Natural killer cell (primary cell): ENCODE data around the gene NLGN4Y. TPM values are rescaled to one million over a fixed set of nuclear protein-coding genes. Genes with fewer than 3 reads are reported as not detected.

ENCODE experiments used
- ATAC-seq, 3 donors: fragments of 150-1000 bp in 2 of 3; fragments of 200-7000 bp in 1 of 3; cut with Tn5 transposase; 1 replicate in 1 of 3; 2 replicates in 2 of 3; pipeline ENCODE4 v1.10.0; 2021; ENCODE audit warnings: mild to moderate bottlenecking in 2 of 3, moderate library complexity in 2 of 3
- DNase-seq, 2 donors: peaks; one replicate each; pipeline versions ENCODE4 v3.0.0 to v3.0.0-alpha.2; 2013 to 2021; ENCODE audit warnings: mixed read lengths in 1 of 2
- H3K27ac ChIP-seq: one replicate; pipeline ENCODE4 v1.5.1; 2013; ENCODE audit warnings: mild to moderate bottlenecking, low read length
- H3K27me3 ChIP-seq: one replicate; pipeline ENCODE4 v1.6.1; 2013; ENCODE audit warnings: low read length; ENCODE audit not compliant: control insufficient read depth, insufficient read depth
- H3K36me3 ChIP-seq: one replicate; pipeline ENCODE4 v1.6.1; 2013; ENCODE audit warnings: low read length; ENCODE audit not compliant: control insufficient read depth, insufficient read depth
- H3K4me1 ChIP-seq: one replicate; pipeline ENCODE4 v1.6.1; 2013; ENCODE audit warnings: low read length; ENCODE audit not compliant: control insufficient read depth, insufficient read depth
- H3K4me3 ChIP-seq: one replicate; pipeline ENCODE4 v1.5.1; 2013; ENCODE audit warnings: low read length
- H3K9me3 ChIP-seq: one replicate; pipeline ENCODE4 v1.6.1; 2013; ENCODE audit warnings: low read length; ENCODE audit not compliant: control insufficient read depth, insufficient read depth
- H3K27ac Mint-ChIP-seq, 2 donors: one replicate each; pipeline ENCODE4 v1.8.0; 2022; ENCODE audit warnings: mild to moderate bottlenecking in 2 of 2, mixed read lengths in 2 of 2, moderate library complexity in 1 of 2
- H3K27me3 Mint-ChIP-seq, 2 donors: one replicate each; pipeline ENCODE4 v1.8.0; 2022; ENCODE audit warnings: low read depth in 2 of 2, mixed read lengths in 2 of 2
- H3K36me3 Mint-ChIP-seq: one replicate; pipeline ENCODE4 v1.8.0; 2022; ENCODE audit warnings: mixed read lengths
- H3K4me1 Mint-ChIP-seq, 2 donors: one replicate each; pipeline ENCODE4 v1.8.0; 2022; ENCODE audit warnings: mixed read lengths in 2 of 2
- H3K4me3 Mint-ChIP-seq: one replicate; pipeline ENCODE4 v1.8.0; 2022; ENCODE audit warnings: mild to moderate bottlenecking, moderate library complexity, mixed read lengths
- H3K9me3 Mint-ChIP-seq, 2 donors: one replicate each; pipeline ENCODE4 v1.8.0; 2022; ENCODE audit warnings: mixed read lengths in 2 of 2
- WGBS: methylation state at CpG from one replicate; pipeline ENCODE4 v1.1.7; 2013; ENCODE audit warnings: missing lambda C conversion rate; ENCODE audit not compliant: insufficient coverage; 5-methylcytosine and 5-hydroxymethylcytosine counted together
- intact Hi-C: fragments of 100-400 bp; cut with micrococcal nuclease; formaldehyde crosslinking; loops from one replicate; pipeline ENCODE4 v1.14.2; 2022
- total RNA-seq, 4 donors: library from RNA; stranded (reverse); fragments of 120-200 nt in 1 of 4; gene quantifications; one replicate each; pipeline versions ENCODE4 v1.2.3 to v1.2.4, GENCODE V29; 2013 to 2022
- TF ChIP-seq, protein P1 (sequence below): fragments of 200-600 bp; IDR thresholded peaks from one replicate; pipeline ENCODE4 v1.8.0; 2022; ENCODE audit warnings: antibody characterized with exemption

The NLGN4Y gene
- total RNA-seq, 3 donors from 2014 or later (not counting 1 experiment from before 2014, with no cell fraction given): 0.38 TPM; not detected in 2

DNA sequence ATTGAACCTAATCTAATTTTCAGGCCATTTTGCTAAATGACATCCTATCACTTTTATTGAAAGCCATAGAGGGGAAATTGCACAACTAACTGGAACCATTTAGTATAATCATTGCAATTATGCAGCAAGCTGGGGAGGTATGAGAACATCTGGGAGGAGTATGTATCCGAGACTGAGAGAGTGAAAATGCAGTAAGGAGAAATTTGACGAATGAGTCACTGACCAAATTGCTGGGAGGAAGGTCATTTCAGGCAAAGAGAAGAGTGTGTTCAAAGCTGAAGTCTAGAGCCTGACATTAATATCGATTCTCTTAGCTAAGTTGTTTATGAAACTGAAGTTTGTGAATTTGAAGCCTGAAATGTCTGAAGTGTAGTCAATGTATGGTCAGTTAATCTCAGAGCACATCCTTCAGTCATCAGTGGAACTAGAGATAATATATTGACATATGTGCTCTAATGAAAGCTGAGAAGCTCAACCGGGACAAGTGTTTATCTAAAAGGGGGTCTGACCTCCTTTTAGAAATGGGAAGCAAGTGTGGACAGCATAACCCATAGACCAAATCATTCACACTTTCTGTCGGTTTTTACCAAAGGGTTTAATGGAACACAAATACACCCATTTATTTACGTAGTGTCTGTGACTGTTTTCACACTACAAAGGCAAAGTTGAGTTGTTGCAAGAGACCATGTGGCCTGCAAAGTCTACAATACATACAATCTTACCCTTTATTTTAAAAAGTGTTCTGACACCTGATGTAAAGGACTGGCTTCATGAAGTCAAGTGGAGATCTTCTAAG, 120.0 kb downstream of the NLGN4Y start:
- Mint-ChIP-seq H3K4me3 (no peak overlapping the region), H3K9me3 (peaks cover 0 to 4% of the 10 kb centered on the region in 2 donors), H3K27ac (no peak overlapping the region), H3K27me3 (no peaks in the 10 kb centered on the region), H3K36me3 (no peaks in the 10 kb centered on the region), H3K4me1 (no peaks in the 10 kb centered on the region)
- no peaks in the 10 kb centered on the region for H3K27me3 ChIP-seq
- WGBS: 82% methylated on average over 5 of the region's 6 CpGs
- no peak overlapping the region for H3K4me3 ChIP-seq
- H3K4me1 ChIP-seq: no peaks in the 10 kb centered on the region
- intact Hi-C loops: no loop called here
- TF ChIP-seq, protein P1, sequence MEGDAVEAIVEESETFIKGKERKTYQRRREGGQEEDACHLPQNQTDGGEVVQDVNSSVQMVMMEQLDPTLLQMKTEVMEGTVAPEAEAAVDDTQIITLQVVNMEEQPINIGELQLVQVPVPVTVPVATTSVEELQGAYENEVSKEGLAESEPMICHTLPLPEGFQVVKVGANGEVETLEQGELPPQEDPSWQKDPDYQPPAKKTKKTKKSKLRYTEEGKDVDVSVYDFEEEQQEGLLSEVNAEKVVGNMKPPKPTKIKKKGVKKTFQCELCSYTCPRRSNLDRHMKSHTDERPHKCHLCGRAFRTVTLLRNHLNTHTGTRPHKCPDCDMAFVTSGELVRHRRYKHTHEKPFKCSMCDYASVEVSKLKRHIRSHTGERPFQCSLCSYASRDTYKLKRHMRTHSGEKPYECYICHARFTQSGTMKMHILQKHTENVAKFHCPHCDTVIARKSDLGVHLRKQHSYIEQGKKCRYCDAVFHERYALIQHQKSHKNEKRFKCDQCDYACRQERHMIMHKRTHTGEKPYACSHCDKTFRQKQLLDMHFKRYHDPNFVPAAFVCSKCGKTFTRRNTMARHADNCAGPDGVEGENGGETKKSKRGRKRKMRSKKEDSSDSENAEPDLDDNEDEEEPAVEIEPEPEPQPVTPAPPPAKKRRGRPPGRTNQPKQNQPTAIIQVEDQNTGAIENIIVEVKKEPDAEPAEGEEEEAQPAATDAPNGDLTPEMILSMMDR: no peak
- H3K27ac ChIP-seq: no peak overlapping the region
- ATAC-seq (no peak), DNase-seq (no peak)
- H3K9me3 ChIP-seq: no peaks in the 10 kb centered on the region
- no peaks in the 10 kb centered on the region for H3K36me3 ChIP-seq

DNA sequence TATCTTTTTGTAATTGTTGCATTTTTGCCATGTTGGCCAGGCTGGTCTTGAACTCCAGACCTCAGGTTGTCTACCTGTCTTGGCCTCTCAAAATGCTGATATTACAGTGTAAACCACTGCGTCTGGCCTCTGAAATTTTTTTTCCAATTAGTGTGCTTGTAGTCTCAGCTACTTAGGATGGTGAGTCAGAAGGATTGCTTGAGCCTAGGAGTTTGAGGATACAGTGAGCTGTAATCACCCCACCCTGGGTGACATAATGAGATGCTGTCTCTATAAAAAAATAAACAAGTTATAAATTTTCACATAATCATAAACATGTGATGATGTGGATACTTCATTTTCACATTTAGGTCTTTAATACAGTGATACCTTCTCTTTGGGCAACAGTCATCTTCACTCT, 154.9 kb downstream of the NLGN4Y start:
- WGBS: 90% methylated on average over 1 of the region's 1 CpG
- TF ChIP-seq, protein P1: no peak

DNA sequence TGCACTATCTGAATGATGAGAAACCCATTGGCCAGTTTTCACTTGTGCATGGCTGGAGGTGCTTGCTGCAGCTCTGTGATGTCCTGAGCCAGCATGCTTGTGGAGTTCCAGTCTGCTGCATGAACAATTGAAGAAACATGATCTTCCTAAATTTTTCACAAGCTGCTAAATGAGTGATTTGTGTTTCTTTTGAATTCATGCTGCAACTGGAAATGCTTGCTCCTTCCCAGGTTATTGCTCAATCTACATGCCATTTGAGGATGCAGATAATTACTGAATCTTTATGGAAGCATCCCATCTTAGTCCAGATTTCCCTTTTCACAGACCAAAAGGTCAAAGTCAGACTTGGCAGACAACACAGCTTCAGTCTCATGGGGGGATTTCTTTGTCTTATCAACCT, 170.2 kb downstream of the NLGN4Y start:
- Mint-ChIP-seq H3K4me3 (no peak overlapping the region), H3K36me3 (no peaks in the 10 kb centered on the region), H3K9me3 (peaks cover 0 to 11% of the 10 kb centered on the region in 2 donors), H3K27me3 (no peaks in the 10 kb centered on the region), H3K4me1 (no peaks in the 10 kb centered on the region), H3K27ac (no peak overlapping the region)
- no peak for ATAC-seq
- Histone ChIP-seq H3K4me1 (no peaks in the 10 kb centered on the region), H3K9me3 (no peaks in the 10 kb centered on the region), H3K36me3 (no peaks in the 10 kb centered on the region), H3K27me3 (no peaks in the 10 kb centered on the region), H3K4me3 (no peak overlapping the region), H3K27ac (no peak overlapping the region)
- DNase-seq: no peak
- TF ChIP-seq, protein P1: no peak
- intact Hi-C loops: no loop called here

More for the DNA sequence above, 154.9 kb downstream of the NLGN4Y start:
- H3K27ac Mint-ChIP-seq: no peak overlapping the region
- H3K27me3 Mint-ChIP-seq: no peaks in the 10 kb centered on the region
- H3K4me1 Mint-ChIP-seq: no peaks in the 10 kb centered on the region
- Histone ChIP-seq H3K27me3 (no peaks in the 10 kb centered on the region), H3K27ac (no peak overlapping the region), H3K4me1 (no peaks in the 10 kb centered on the region), H3K4me3 (no peak overlapping the region), H3K36me3 (no peaks in the 10 kb centered on the region), H3K9me3 (no peaks in the 10 kb centered on the region)
- DNase-seq (no peak), ATAC-seq (no peak)
- H3K36me3 Mint-ChIP-seq: no peaks in the 10 kb centered on the region
- no peak overlapping the region for H3K4me3 Mint-ChIP-seq
- intact Hi-C loops: no loop called here
- H3K9me3 Mint-ChIP-seq: peaks cover 0 to 15% of the 10 kb centered on the region in 2 donors

DNA sequence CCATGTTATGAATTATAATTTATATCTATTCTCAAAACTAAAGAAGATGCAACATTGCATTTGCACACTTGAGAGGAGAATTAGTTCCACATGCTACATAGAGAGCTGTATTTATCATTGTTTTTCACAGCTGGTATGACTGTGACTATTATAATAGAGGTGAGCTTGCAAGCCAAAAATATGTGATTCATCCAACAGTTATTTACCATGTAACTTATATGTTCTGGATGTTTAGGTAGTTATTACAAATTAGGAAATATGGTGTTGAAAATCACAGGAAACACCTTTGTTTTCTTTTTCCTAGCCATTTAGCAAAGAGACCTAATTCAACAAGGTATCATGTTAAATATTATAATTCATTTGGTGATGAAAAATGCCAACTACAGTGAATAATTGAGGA, 183.8 kb downstream of the NLGN4Y start:
- H3K27me3 ChIP-seq: no peaks in the 10 kb centered on the region
- no peak for DNase-seq
- no peaks in the 10 kb centered on the region for H3K9me3 ChIP-seq
- no peak overlapping the region for H3K27ac Mint-ChIP-seq
- no peak overlapping the region for H3K27ac ChIP-seq
- H3K9me3 Mint-ChIP-seq: peaks cover 0 to 13% of the 10 kb centered on the region in 2 donors
- H3K4me3 Mint-ChIP-seq: no peak overlapping the region
- H3K4me3 ChIP-seq: no peak overlapping the region
- intact Hi-C loops: no loop called here
- H3K36me3 ChIP-seq: no peaks in the 10 kb centered on the region
- no peaks in the 10 kb centered on the region for H3K36me3 Mint-ChIP-seq
- TF ChIP-seq, protein P1: no peak
- H3K4me1 ChIP-seq: no peaks in the 10 kb centered on the region
- no peaks in the 10 kb centered on the region for H3K27me3 Mint-ChIP-seq
- no peak for ATAC-seq
- no peaks in the 10 kb centered on the region for H3K4me1 Mint-ChIP-seq
